Transverse colon (tissue), 4 donors: ENCODE results near the gene LAPTM4A.

Experiments
- POLR2A ChIP-seq: fragments of 450-650 bp; IDR thresholded peaks from one replicate; pipeline ENCODE4 v1.6.1; 2016; ENCODE audit warnings: antibody characterized with exemption, mild to moderate bottlenecking, moderate library complexity
- POLR2AphosphoS5 ChIP-seq, 3 donors: sonication (generic); formaldehyde crosslinking; IDR thresholded peaks; one replicate each; pipeline ENCODE4 v1.6.1; 2016; ENCODE audit warnings: antibody characterized with exemption in 3 of 3
- TF ChIP-seq, protein P1 (sequence below), 5 experiments: fragments of 200-600 bp in 3 of 5; fragments of 450-650 bp in 2 of 5; sonication (generic) in 3 of 5; IDR thresholded peaks; 1 replicate in 2 of 5; 2 replicates in 3 of 5; pipeline ENCODE4 v1.5.1; 2016 to 2017; ENCODE audit warnings: antibody characterized with exemption in 5 of 5, inconsistent platforms in 3 of 5, mild to moderate bottlenecking in 2 of 5, moderate library complexity in 1 of 5

DNA sequence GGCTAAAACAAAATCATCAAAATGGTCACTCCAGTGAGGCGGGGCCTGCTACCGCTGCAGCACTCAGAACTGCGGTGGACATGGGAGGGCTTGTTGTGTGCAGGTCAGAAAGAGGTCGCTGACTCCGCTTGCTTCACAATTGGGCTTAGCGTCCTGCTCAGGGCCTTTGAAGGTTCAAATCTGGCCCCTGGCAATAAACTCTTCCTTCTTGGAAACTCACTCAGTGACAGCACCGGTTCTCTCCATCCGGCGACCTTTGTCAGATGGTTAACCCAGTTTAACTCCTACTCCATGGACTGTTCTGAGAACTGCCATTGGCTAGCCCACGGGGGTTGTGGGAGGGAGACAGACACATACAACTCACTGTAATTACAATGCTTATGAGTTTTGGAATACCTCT is 29.0 kb upstream of the LAPTM4A start:
- TF ChIP-seq POLR2A = no peak
- TF ChIP-seq, protein P1, sequence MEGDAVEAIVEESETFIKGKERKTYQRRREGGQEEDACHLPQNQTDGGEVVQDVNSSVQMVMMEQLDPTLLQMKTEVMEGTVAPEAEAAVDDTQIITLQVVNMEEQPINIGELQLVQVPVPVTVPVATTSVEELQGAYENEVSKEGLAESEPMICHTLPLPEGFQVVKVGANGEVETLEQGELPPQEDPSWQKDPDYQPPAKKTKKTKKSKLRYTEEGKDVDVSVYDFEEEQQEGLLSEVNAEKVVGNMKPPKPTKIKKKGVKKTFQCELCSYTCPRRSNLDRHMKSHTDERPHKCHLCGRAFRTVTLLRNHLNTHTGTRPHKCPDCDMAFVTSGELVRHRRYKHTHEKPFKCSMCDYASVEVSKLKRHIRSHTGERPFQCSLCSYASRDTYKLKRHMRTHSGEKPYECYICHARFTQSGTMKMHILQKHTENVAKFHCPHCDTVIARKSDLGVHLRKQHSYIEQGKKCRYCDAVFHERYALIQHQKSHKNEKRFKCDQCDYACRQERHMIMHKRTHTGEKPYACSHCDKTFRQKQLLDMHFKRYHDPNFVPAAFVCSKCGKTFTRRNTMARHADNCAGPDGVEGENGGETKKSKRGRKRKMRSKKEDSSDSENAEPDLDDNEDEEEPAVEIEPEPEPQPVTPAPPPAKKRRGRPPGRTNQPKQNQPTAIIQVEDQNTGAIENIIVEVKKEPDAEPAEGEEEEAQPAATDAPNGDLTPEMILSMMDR (IDR thresholded peaks at IDR 0.05) = no peak
- no peak for TF ChIP-seq POLR2AphosphoS5 (IDR thresholded peaks at IDR 0.05)
